DOHH2 (cell line): ENCODE data around the gene MRC2.

Experiments used
- EZH2phosphoT487 ChIP-seq: fragments of 200-600 bp; sonication (generic); IDR thresholded peaks from 2 replicates; pipeline ENCODE4 v1.6.1; 2017; ENCODE audit warnings: borderline replicate concordance, mild to moderate bottlenecking, antibody characterized with exemption, low read length, moderate library complexity, mixed read lengths
- TF ChIP-seq, protein P1 (sequence below): fragments of 200-600 bp; sonication (generic); IDR thresholded peaks from one replicate; pipeline ENCODE4 v1.5.1; 2014; ENCODE audit warnings: antibody characterized with exemption, mild to moderate bottlenecking, low read depth, low read length; ENCODE audit not compliant: poor library complexity, severe bottlenecking

DNA sequence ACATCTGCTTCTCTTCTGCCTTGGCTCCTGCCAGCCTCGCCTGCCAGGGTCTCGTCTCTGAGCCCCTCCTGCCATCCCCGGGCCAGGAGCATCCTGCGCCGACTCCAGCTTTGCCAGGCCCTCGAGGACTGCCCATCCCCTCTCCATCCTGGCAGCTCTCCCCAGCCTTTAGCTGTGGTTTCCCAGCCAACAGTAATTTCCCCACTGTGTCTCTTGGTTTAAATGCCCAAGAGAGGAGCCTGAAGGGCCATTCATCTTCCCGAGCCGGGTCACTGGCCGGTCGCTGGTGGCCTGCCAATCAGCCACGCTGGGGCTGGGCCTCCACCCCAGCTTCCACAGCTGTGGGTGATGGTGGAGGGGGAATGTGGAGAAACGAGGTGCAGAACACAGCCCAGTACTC, 47.8 kb downstream of the MRC2 start:
- TF ChIP-seq, protein P1, sequence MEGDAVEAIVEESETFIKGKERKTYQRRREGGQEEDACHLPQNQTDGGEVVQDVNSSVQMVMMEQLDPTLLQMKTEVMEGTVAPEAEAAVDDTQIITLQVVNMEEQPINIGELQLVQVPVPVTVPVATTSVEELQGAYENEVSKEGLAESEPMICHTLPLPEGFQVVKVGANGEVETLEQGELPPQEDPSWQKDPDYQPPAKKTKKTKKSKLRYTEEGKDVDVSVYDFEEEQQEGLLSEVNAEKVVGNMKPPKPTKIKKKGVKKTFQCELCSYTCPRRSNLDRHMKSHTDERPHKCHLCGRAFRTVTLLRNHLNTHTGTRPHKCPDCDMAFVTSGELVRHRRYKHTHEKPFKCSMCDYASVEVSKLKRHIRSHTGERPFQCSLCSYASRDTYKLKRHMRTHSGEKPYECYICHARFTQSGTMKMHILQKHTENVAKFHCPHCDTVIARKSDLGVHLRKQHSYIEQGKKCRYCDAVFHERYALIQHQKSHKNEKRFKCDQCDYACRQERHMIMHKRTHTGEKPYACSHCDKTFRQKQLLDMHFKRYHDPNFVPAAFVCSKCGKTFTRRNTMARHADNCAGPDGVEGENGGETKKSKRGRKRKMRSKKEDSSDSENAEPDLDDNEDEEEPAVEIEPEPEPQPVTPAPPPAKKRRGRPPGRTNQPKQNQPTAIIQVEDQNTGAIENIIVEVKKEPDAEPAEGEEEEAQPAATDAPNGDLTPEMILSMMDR = no peak
- no peak for TF ChIP-seq EZH2phosphoT487
